Endodermal cell (in vitro differentiated cells): Measurements from ENCODE around the gene RUNX1. TPM values are rescaled to one million over a fixed set of nuclear protein-coding genes. Genes with fewer than 3 reads are reported as not detected.

Source experiments
- DNase-seq: peaks from one replicate; pipeline ENCODE4 v3.0.0-alpha.2; 2017
- H3K27ac ChIP-seq: 2 replicates; pipeline ENCODE4 v1.5.1; 2013; ENCODE audit warnings: mild to moderate bottlenecking, low read depth, low read length, moderate library complexity
- H3K27me3 ChIP-seq: 2 replicates; pipeline ENCODE4 v1.6.1; 2013; ENCODE audit warnings: mild to moderate bottlenecking, low read length, moderate library complexity; ENCODE audit not compliant: insufficient read depth, control insufficient read depth, poor library complexity, severe bottlenecking
- H3K36me3 ChIP-seq: 2 replicates; pipeline ENCODE4 v1.7.0; 2013; ENCODE audit warnings: mild to moderate bottlenecking, low read length, moderate library complexity; ENCODE audit not compliant: control insufficient read depth, insufficient read depth
- H3K4me1 ChIP-seq: one replicate; pipeline ENCODE4 v1.7.0; 2013; ENCODE audit warnings: low read length; ENCODE audit not compliant: control insufficient read depth, insufficient read depth
- H3K4me3 ChIP-seq: 2 replicates; pipeline ENCODE4 v1.5.1; 2013; ENCODE audit warnings: mild to moderate bottlenecking, low read length, moderate library complexity
- H3K9ac ChIP-seq: 2 replicates; pipeline ENCODE4 v1.6.1; 2013; ENCODE audit warnings: mild to moderate bottlenecking, low read length, moderate library complexity; ENCODE audit not compliant: poor library complexity, severe bottlenecking; ENCODE audit errors: extremely low read depth
- H3K9me3 ChIP-seq: 2 replicates; pipeline ENCODE4 v1.6.1; 2013; ENCODE audit warnings: mild to moderate bottlenecking, low read length, moderate library complexity; ENCODE audit not compliant: control insufficient read depth
- H3K27ac Mint-ChIP-seq: 2 replicates; pipeline ENCODE4 v1.8.0; 2020; ENCODE audit warnings: mixed read lengths
- H3K27me3 Mint-ChIP-seq: 2 replicates; pipeline ENCODE4 v1.8.0; 2021; ENCODE audit warnings: mild to moderate bottlenecking, mixed read lengths; ENCODE audit not compliant: insufficient read depth
- H3K36me3 Mint-ChIP-seq: 2 replicates; pipeline ENCODE4 v1.8.0; 2020; ENCODE audit warnings: low read depth, mixed read lengths
- H3K4me1 Mint-ChIP-seq: 2 replicates; pipeline ENCODE4 v1.8.0; 2020; ENCODE audit warnings: mixed read lengths
- H3K4me3 Mint-ChIP-seq: 2 replicates; pipeline ENCODE4 v1.8.0; 2020; ENCODE audit warnings: mild to moderate bottlenecking, moderate library complexity, mixed read lengths
- H3K9me3 Mint-ChIP-seq: 2 replicates; pipeline ENCODE4 v1.8.0; 2020; ENCODE audit warnings: mild to moderate bottlenecking, mixed read lengths
- WGBS, 2 experiments: methylation state at CpG; one replicate each; pipeline versions ENCODE4 v1.1.5 to v1.1.7; 2013; ENCODE audit warnings: missing lambda C conversion rate in 2 of 2, mixed read lengths in 1 of 2; ENCODE audit not compliant: insufficient coverage in 1 of 2, insufficient read length in 1 of 2; 5-methylcytosine and 5-hydroxymethylcytosine counted together
- total RNA-seq, 2 donors: library from RNA; stranded (reverse); fragmentation: NEBNext Ultra II Directional in 1 of 2; extraction: Animal tissue kit (Norgen Biotek cat#: 25700) in 1 of 2; gene quantifications; 2 replicates in 1 of 2; 3 replicates in 1 of 2; pipeline ENCODE4 v1.2.1, GENCODE V29; 2021
- TF ChIP-seq, protein P1 (sequence below): fragments of 200-600 bp; sonication (generic); conservative IDR thresholded peaks from 2 replicates; pipeline ENCODE4 v1.5.0; 2021; ENCODE audit warnings: antibody characterized with exemption, mild to moderate bottlenecking

The RUNX1 gene
- total RNA-seq, 2 donors from 2014 or later = 0.31 to 2.8 TPM

GRCh38 chr21:34843562-34843961 lies 205.5 kb downstream of the RUNX1 start:
- H3K9me3 ChIP-seq = no peaks in the 10 kb centered on the region
- H3K36me3 ChIP-seq = no peaks in the 10 kb centered on the region
- no peak overlapping the region for H3K4me3 ChIP-seq
- Mint-ChIP-seq H3K4me1 (peaks cover 33% of the 10 kb centered on the region), H3K9me3 (no peaks in the 10 kb centered on the region), H3K4me3 (no peak overlapping the region), H3K27ac (no peak overlapping the region), H3K27me3 (peaks cover 2% of the 10 kb centered on the region), H3K36me3 (no peaks in the 10 kb centered on the region)
- TF ChIP-seq, protein P1, sequence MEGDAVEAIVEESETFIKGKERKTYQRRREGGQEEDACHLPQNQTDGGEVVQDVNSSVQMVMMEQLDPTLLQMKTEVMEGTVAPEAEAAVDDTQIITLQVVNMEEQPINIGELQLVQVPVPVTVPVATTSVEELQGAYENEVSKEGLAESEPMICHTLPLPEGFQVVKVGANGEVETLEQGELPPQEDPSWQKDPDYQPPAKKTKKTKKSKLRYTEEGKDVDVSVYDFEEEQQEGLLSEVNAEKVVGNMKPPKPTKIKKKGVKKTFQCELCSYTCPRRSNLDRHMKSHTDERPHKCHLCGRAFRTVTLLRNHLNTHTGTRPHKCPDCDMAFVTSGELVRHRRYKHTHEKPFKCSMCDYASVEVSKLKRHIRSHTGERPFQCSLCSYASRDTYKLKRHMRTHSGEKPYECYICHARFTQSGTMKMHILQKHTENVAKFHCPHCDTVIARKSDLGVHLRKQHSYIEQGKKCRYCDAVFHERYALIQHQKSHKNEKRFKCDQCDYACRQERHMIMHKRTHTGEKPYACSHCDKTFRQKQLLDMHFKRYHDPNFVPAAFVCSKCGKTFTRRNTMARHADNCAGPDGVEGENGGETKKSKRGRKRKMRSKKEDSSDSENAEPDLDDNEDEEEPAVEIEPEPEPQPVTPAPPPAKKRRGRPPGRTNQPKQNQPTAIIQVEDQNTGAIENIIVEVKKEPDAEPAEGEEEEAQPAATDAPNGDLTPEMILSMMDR = no peak
- no peak overlapping the region for H3K9ac ChIP-seq
- 85 to 91% methylated on average over 5 to 9 of the region's 9 CpGs for WGBS, 2 experiments
- H3K4me1 ChIP-seq = peaks cover 5% of the 10 kb centered on the region
- H3K27me3 ChIP-seq = no peaks in the 10 kb centered on the region
- DNase-seq = peak; percentile 31
- H3K27ac ChIP-seq = no peak overlapping the region

DNA sequence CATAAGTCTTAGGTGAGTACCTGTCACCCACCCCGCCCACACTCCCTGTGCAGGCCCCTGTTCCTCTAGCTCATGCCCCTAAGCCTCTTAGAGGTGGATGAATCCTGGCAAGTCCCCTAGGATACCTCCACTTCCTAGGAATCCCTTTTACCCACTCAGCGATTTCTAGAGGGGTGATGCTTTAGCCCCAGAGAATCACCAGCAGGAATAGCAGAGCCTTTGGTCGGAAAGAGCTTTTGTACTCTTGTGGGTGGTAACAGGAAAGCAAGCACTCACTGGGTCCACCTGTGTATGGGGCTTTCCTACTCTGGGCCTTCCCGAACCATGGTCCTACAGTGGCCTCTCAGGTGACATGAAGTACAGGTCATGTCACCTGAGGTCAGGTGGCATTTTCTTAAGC lies 207.9 kb downstream of the RUNX1 start:
- TF ChIP-seq, protein P1 = no peak
- no peak overlapping the region for H3K4me3 ChIP-seq
- H3K27ac ChIP-seq = no peak overlapping the region
- H3K36me3 ChIP-seq = no peaks in the 10 kb centered on the region
- H3K36me3 Mint-ChIP-seq = no peaks in the 10 kb centered on the region
- no peaks in the 10 kb centered on the region for H3K27me3 ChIP-seq
- DNase-seq = no peak
- H3K9ac ChIP-seq = no peak overlapping the region
- WGBS, 2 experiments = 88 to 90% methylated on average over 2 to 4 of the region's 4 CpGs
- peaks cover 29% of the 10 kb centered on the region for H3K4me1 Mint-ChIP-seq
- H3K4me3 Mint-ChIP-seq = no peak overlapping the region
- H3K27ac Mint-ChIP-seq = no peak overlapping the region
- H3K27me3 Mint-ChIP-seq = peaks cover 2% of the 10 kb centered on the region
- no peaks in the 10 kb centered on the region for H3K9me3 Mint-ChIP-seq
- no peaks in the 10 kb centered on the region for H3K9me3 ChIP-seq
- H3K4me1 ChIP-seq = no peaks in the 10 kb centered on the region

DNA sequence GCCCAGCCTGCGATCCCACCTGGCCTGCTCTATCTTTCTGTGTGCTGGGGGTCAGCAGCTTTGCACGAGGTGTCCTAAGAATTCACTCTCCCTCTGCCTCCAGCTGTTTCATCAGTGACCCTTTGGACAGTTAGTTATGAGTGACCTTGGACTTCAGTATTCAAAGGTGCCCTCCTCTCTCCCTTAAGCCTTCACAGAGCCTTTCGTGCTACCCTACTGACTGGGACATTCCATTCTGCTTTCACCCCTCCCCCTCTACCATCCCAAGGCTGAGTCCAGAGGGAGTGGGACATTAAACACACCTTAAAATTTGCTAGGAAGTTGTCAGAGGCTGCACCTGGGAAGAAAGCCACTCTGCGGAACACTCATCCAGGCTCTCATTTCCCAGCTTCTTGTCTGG lies 208.4 kb downstream of the RUNX1 start:
- no peaks in the 10 kb centered on the region for H3K27me3 ChIP-seq
- peak; percentile 36 for DNase-seq
- peaks cover 2% of the 10 kb centered on the region for H3K27me3 Mint-ChIP-seq
- H3K9ac ChIP-seq = no peak overlapping the region
- H3K4me3 Mint-ChIP-seq = no peak overlapping the region
- no peaks in the 10 kb centered on the region for H3K36me3 Mint-ChIP-seq
- H3K27ac ChIP-seq = no peak overlapping the region
- H3K4me3 ChIP-seq = no peak overlapping the region
- H3K9me3 Mint-ChIP-seq = no peaks in the 10 kb centered on the region
- H3K27ac Mint-ChIP-seq = no peak overlapping the region
- WGBS, 2 experiments = 75 to 85% methylated on average over 1 to 4 of the region's 4 CpGs
- H3K36me3 ChIP-seq = no peaks in the 10 kb centered on the region
- TF ChIP-seq, protein P1 = no peak
- no peaks in the 10 kb centered on the region for H3K9me3 ChIP-seq
- no peaks in the 10 kb centered on the region for H3K4me1 ChIP-seq
- H3K4me1 Mint-ChIP-seq = peaks cover 26% of the 10 kb centered on the region
